Measurements from ENCODE around the gene FRY. TPM values are rescaled to one million over a fixed set of nuclear protein-coding genes. Genes with fewer than 3 reads are reported as not detected.

Gene FRY
- total RNA-seq, 1 experiment from 2014 or later = 5.3 TPM

- ChIA-PET POLR2A (no interaction called here), CTCF (no interaction called here)
- Mint-ChIP-seq H3K9me3 (no peaks in the 10 kb centered on the region), H3K27me3 (ENCODE audit: low read depth) (no peaks in the 10 kb centered on the region), H3K36me3 (no peaks in the 10 kb centered on the region), H3K4me3 (no peak overlapping the region), H3K27ac (no peak overlapping the region), H3K4me1 (no peaks in the 10 kb centered on the region)
- ATAC-seq (no peak), DNase-seq (ENCODE audit: low spot score) (no peak)
- no peak for TF ChIP-seq ATF3 (CRISPR knock-in tag; conservative IDR thresholded peaks at IDR 0.05)
- TF ChIP-seq ATF1 (CRISPR knock-in tag; IDR thresholded peaks at IDR 0.05) = no peak
Observed at GRCh38 chr13:32199168-32199567, 167.6 kb downstream of the FRY start.

- no peak for TF ChIP-seq MLX (CRISPR knock-in tag; IDR thresholded peaks at IDR 0.05)
- no peak for TF ChIP-seq ERG (CRISPR knock-in tag; IDR thresholded peaks at IDR 0.05)
- no peak for TF ChIP-seq IRF2 (CRISPR knock-in tag; IDR thresholded peaks at IDR 0.05; ENCODE audit: borderline replicate concordance, low read depth)
- TF ChIP-seq AFF4 (CRISPR knock-in tag; IDR thresholded peaks at IDR 0.05; ENCODE audit: borderline replicate concordance) = no peak
- ChIA-PET POLR2A (no interaction called here), CTCF (interaction anchor here (0.5 kb wide), 1 partner anchor 36 kb away, joined by 3 read pairs; no protein-coding TSS in a partner anchor)
- Mint-ChIP-seq H3K4me1 (peaks cover 5% of the 10 kb centered on the region; the same call in 1 of the 2 replicates), H3K9me3 (no peaks in the 10 kb centered on the region), H3K27ac (no peak overlapping the region), H3K4me3 (no peak overlapping the region), H3K27me3 (ENCODE audit: low read depth) (no peaks in the 10 kb centered on the region), H3K36me3 (no peaks in the 10 kb centered on the region)
- DNase-seq (ENCODE audit: low spot score) (no peak), ATAC-seq (no peak)
Observed at GRCh38 chr13:32200741-32201140, 169.2 kb downstream of the FRY start.

GRCh38 chr13:32201809-32202208 lies 170.2 kb downstream of the FRY start:
- TF ChIP-seq ZNF138 (CRISPR knock-in tag; conservative IDR thresholded peaks at IDR 0.05) (no peak), USF2 (CRISPR knock-in tag; IDR thresholded peaks at IDR 0.05) (no peak), ATF3 (CRISPR knock-in tag; conservative IDR thresholded peaks at IDR 0.05) (no peak), TCF7 (CRISPR knock-in tag; IDR thresholded peaks at IDR 0.05; ENCODE audit: low read depth) (no peak), ZNF532 (CRISPR knock-in tag; IDR thresholded peaks at IDR 0.05; ENCODE audit: borderline replicate concordance) (no peak), ZBTB21 (CRISPR knock-in tag; IDR thresholded peaks at IDR 0.05; ENCODE audit: borderline replicate concordance) (no peak), IRF2 (CRISPR knock-in tag; IDR thresholded peaks at IDR 0.05; ENCODE audit: borderline replicate concordance, low read depth) (no peak), RORB (CRISPR knock-in tag; IDR thresholded peaks at IDR 0.05) (no peak), ATF6 (CRISPR knock-in tag; IDR thresholded peaks at IDR 0.05) (no peak)
- ATAC-seq (no peak), DNase-seq (ENCODE audit: low spot score) (no peak)
- Mint-ChIP-seq H3K27ac (no peak overlapping the region), H3K27me3 (ENCODE audit: low read depth) (no peaks in the 10 kb centered on the region), H3K36me3 (no peaks in the 10 kb centered on the region), H3K9me3 (no peaks in the 10 kb centered on the region), H3K4me1 (peaks cover 11% of the 10 kb centered on the region), H3K4me3 (no peak overlapping the region)
- ChIA-PET CTCF (interaction anchor here (0.8 kb wide), 1 partner anchor 38 kb away, joined by 3 read pairs; no protein-coding TSS in a partner anchor), POLR2A (no interaction called here)

Measured in WTC11 (cell line).